ENCODE data around the gene RNF126.

DNA sequence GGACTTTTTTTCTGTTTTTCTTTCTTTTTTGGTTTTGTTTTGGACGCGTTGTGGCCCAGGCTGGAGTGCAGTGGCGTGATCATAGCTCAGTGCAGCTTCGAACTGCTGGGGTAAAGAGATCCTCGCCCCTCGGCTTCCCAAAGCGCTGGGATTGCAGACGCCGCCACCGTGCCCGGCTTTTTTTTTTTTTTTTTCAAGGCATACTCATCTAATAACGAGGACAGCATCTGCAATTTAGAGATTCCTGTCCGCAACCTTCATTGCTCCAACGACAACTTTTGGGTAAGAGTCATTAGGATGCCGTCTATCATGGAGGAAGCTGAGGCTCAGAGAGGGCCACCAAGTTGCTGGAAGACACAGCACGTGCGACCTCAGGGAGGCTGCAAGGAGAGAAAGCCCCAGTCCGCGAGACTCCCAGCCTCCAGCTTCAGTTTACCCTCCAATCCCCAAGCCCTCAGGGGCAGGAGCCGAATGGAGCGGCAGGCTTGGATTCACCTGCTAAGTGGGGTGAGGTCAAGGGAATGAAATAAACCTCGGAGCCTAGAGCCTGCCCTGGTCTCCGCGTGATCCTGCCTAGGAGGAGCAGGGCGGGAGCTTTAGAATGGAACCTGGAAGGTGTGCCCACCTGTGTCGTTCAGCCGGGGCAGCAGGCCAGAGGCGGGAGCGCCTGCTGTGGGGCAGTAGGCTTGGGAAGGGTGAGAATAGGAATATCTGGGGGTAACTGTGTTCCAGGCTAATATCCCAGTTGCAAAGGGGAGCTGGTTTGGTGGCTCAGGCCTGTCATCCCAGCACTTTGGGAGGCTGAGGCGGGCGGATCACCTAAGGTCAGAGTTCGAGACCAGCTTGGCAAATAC lies 29.0 kb downstream of the RNF126 start:
- TF ChIP-seq POLR2A (IDR thresholded peaks at IDR 0.05; ENCODE audit: low read depth, low read length) (no peak), CEBPB (IDR thresholded peaks at IDR 0.05; ENCODE audit: low read depth, low read length) (no peak), FOS (IDR thresholded peaks at IDR 0.05; ENCODE audit: low read depth, low read length) (no peak), CTCF (conservative IDR thresholded peaks at IDR 0.05; ENCODE audit: low read depth, low read length) (no peak), RCOR1 (IDR thresholded peaks at IDR 0.05; ENCODE audit: insufficient replicate concordance, low read length) (peak; percentile 30), RAD21 (IDR thresholded peaks at IDR 0.05; ENCODE audit: low read length) (no peak), MXI1 (IDR thresholded peaks at IDR 0.05; ENCODE audit: borderline replicate concordance, low read depth, low read length) (no peak; the same call in 1 of the 2 replicates)
- TF ChIP-seq, protein P1, sequence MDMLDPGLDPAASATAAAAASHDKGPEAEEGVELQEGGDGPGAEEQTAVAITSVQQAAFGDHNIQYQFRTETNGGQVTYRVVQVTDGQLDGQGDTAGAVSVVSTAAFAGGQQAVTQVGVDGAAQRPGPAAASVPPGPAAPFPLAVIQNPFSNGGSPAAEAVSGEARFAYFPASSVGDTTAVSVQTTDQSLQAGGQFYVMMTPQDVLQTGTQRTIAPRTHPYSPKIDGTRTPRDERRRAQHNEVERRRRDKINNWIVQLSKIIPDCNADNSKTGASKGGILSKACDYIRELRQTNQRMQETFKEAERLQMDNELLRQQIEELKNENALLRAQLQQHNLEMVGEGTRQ (IDR thresholded peaks at IDR 0.05; ENCODE audit: low read depth, low read length), result no peak
- TF ChIP-seq, protein P2, sequence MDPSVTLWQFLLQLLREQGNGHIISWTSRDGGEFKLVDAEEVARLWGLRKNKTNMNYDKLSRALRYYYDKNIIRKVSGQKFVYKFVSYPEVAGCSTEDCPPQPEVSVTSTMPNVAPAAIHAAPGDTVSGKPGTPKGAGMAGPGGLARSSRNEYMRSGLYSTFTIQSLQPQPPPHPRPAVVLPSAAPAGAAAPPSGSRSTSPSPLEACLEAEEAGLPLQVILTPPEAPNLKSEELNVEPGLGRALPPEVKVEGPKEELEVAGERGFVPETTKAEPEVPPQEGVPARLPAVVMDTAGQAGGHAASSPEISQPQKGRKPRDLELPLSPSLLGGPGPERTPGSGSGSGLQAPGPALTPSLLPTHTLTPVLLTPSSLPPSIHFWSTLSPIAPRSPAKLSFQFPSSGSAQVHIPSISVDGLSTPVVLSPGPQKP (IDR thresholded peaks at IDR 0.05; ENCODE audit: borderline replicate concordance, low read depth, low read length), result no peak
